C4-2B (cell line): ENCODE measurements around the gene OPA3.

Experiments used
- H3K27ac ChIP-seq: fragments of 450-650 bp; 2 replicates; pipeline ENCODE4 v1.5.1; 2017
- CTCF ChIP-seq: fragments of 450-650 bp; conservative IDR thresholded peaks from 2 replicates; pipeline ENCODE4 v1.5.1; 2017; ENCODE audit warnings: mild to moderate bottlenecking
- ZFX ChIP-seq: fragments of 450-650 bp; IDR thresholded peaks from 2 replicates; pipeline ENCODE4 v1.6.1; 2017

The OPA3 gene

GRCh38 chr19:45601524-45602374 lies 17.1 kb upstream of the OPA3 start, which contains the start of gene GPR4:
TSS of gene GPR4 (minus strand) at chr19:45602212. CDS start at chr19:45591866, 10,346 bp downstream.
- no peak within 1 kb of the TSS for H3K27ac ChIP-seq
- TF ChIP-seq CTCF (no peak), ZFX (no peak)

- TF ChIP-seq ZFX = no peak
Observed at GRCh38 chr19:45601115-45601514, 16.5 kb upstream of the OPA3 start.

GRCh38 chr19:45600340-45600885 lies 15.8 kb upstream of the OPA3 start:
- no peak for TF ChIP-seq CTCF
- TF ChIP-seq ZFX = no peak

More at GRCh38 chr19:45601115-45601514, 16.5 kb upstream of the OPA3 start:
- no peak overlapping the region for H3K27ac ChIP-seq

GRCh38 chr19:45599286-45599685 lies 14.7 kb upstream of the OPA3 start:
- no peak overlapping the region for H3K27ac ChIP-seq
- no peak for TF ChIP-seq ZFX
- TF ChIP-seq CTCF = no peak

More at GRCh38 chr19:45600340-45600885, 15.8 kb upstream of the OPA3 start:
- H3K27ac ChIP-seq = no peak overlapping the region

GRCh38 chr19:45598267-45599001 lies 13.8 kb upstream of the OPA3 start:
- TF ChIP-seq ZFX = no peak
- TF ChIP-seq CTCF = no peak
- no peak overlapping the region for H3K27ac ChIP-seq

- no peak for TF ChIP-seq CTCF
- no peak for TF ChIP-seq ZFX
Observed at GRCh38 chr19:45597425-45598111, 13.0 kb upstream of the OPA3 start.

GRCh38 chr19:45595814-45596213 lies 11.2 kb upstream of the OPA3 start:
- H3K27ac ChIP-seq = no peak overlapping the region
- TF ChIP-seq CTCF (no peak), ZFX (no peak)

More at GRCh38 chr19:45597425-45598111, 13.0 kb upstream of the OPA3 start:
- H3K27ac ChIP-seq = no peak overlapping the region
